Keratinocyte (primary cell): ENCODE measurements around the gene E2F1.

ENCODE experiments used
- CTCF ChIP-seq, 3 experiments: IDR thresholded peaks in 1 of 3; conservative IDR thresholded peaks in 1 of 3; optimal IDR thresholded peaks in 1 of 3; 2 replicates in 2 of 3; 3 replicates in 1 of 3; pipeline versions ENCODE3 to v1.5.1; 2011; ENCODE audit warnings: low read length in 3 of 3, mild to moderate bottlenecking in 3 of 3, moderate library complexity in 2 of 3, control low read depth in 1 of 3, inconsistent platforms in 1 of 3; ENCODE audit not compliant: insufficient read depth in 2 of 3; ENCODE audit errors: extremely low read depth in 1 of 3
- EZH2 ChIP-seq: IDR thresholded peaks from one replicate; pipeline ENCODE4 v1.6.1; 2012; ENCODE audit warnings: inconsistent platforms, mild to moderate bottlenecking, low read length, moderate library complexity

GRCh38 chr20:33663161-33664084, 22.8 kb downstream of the E2F1 start:
- no peak for TF ChIP-seq CTCF (optimal IDR thresholded peaks at IDR 0.05 in 1 of 3, IDR thresholded peaks at IDR 0.05 in 1 of 3, conservative IDR thresholded peaks at IDR 0.05 in 1 of 3; ENCODE audit: extremely low read depth in 1 of 3, insufficient read depth in 2 of 3, low read length in 3 of 3)
- TF ChIP-seq EZH2: no peak
